Activated naive CD4-positive, alpha-beta T cell treated with Interleukin-2 at 50 U/mL for 16 hours (primary cell): Measurements from ENCODE around the gene CEMP1.
A peak's percentile ranks its signal among the peaks of the same experiment; 100 is the strongest.
"Not testable (repeated sequence)": the region's sequence is repeated elsewhere in the genome, so short reads cannot be mapped to it uniquely, and the experiment has no call there.

ENCODE experiments used
- DNase-seq: peaks from one replicate; pipeline ENCODE4 v3.0.0-alpha.2; 2020

CEMP1 gene

GRCh38 chr16:2531371-2531695 is at the start of gene CEMP1:
Gene CEMP1 (minus strand): TSS chr16:2531408. CDS start chr16:2531073, 335 bp downstream.
- DNase-seq, result no peak

- DNase-seq, result not testable (repeated sequence)
Measured at GRCh38 chr16:2580818-2581217, 49.6 kb upstream of the CEMP1 start.

GRCh38 chr16:2580143-2580542 is 48.9 kb upstream of the CEMP1 start:
- not testable (repeated sequence) for DNase-seq

GRCh38 chr16:2578905-2579304 is 47.7 kb upstream of the CEMP1 start:
- not testable (repeated sequence) for DNase-seq

- DNase-seq, result not testable (repeated sequence)
Measured at GRCh38 chr16:2577044-2577443, 45.8 kb upstream of the CEMP1 start.

GRCh38 chr16:2575839-2576238 is 44.6 kb upstream of the CEMP1 start:
- not testable (repeated sequence) for DNase-seq

GRCh38 chr16:2572704-2573103 is 41.5 kb upstream of the CEMP1 start:
- DNase-seq, result not testable (repeated sequence)

GRCh38 chr16:2568573-2568972 is 37.4 kb upstream of the CEMP1 start:
- not testable (repeated sequence) for DNase-seq

- not testable (repeated sequence) for DNase-seq
Measured at GRCh38 chr16:2567506-2567905, 36.3 kb upstream of the CEMP1 start.

- peak; percentile 70 for DNase-seq
Measured at GRCh38 chr16:2560798-2561133, 29.6 kb upstream of the CEMP1 start.

- not testable (repeated sequence) for DNase-seq
Measured at GRCh38 chr16:2560131-2560797, 29.1 kb upstream of the CEMP1 start.

GRCh38 chr16:2557150-2557549 is 25.9 kb upstream of the CEMP1 start:
- not testable (repeated sequence) for DNase-seq

GRCh38 chr16:2554709-2555425 is 23.7 kb upstream of the CEMP1 start:
- DNase-seq, result not testable (repeated sequence)

GRCh38 chr16:2551420-2551889 is 20.2 kb upstream of the CEMP1 start:
- DNase-seq, result not testable (repeated sequence)

GRCh38 chr16:2550283-2550878 is 19.2 kb upstream of the CEMP1 start:
- not testable (repeated sequence) for DNase-seq

GRCh38 chr16:2543771-2544170 is 12.6 kb upstream of the CEMP1 start:
- not testable (repeated sequence) for DNase-seq

GRCh38 chr16:2541409-2541808 is 10.2 kb upstream of the CEMP1 start:
- DNase-seq, result not testable (repeated sequence)

- not testable (repeated sequence) for DNase-seq
Measured at GRCh38 chr16:2540912-2541311, 9.7 kb upstream of the CEMP1 start.

- DNase-seq, result peak; percentile 53
Measured at GRCh38 chr16:2539845-2540458, 8.7 kb upstream of the CEMP1 start.

GRCh38 chr16:2539192-2539844 is 8.1 kb upstream of the CEMP1 start:
- DNase-seq, result not testable (repeated sequence)

- peak; percentile 96 for DNase-seq
Measured at GRCh38 chr16:2537451-2538379, 6.5 kb upstream of the CEMP1 start, which contains the start of gene PDPK1. Gene PDPK1 (plus strand): TSS chr16:2538021. CDS start chr16:2538113, 92 bp downstream.

- DNase-seq, result no peak
Measured at GRCh38 chr16:2535625-2536013, 4.4 kb upstream of the CEMP1 start.
